Gastroesophageal sphincter (tissue), 4 donors: Measurements from ENCODE around the gene FGF14. TPM values are rescaled to one million over a fixed set of nuclear protein-coding genes. Genes with fewer than 3 reads are reported as not detected.

Source experiments
- ATAC-seq: fragments of 150-250 bp; one replicate; pipeline ENCODE4 v1.9.1; 2016; ENCODE audit warnings: mild to moderate bottlenecking, moderate library complexity
- H3K27ac ChIP-seq, 4 donors: fragments of 200-600 bp; sonication (generic) in 3 of 4; 1 replicate in 3 of 4; 2 replicates in 1 of 4; pipeline ENCODE4 v1.5.1; 2016 to 2019
- H3K27me3 ChIP-seq: fragments of 200-600 bp; sonication (generic); one replicate; pipeline ENCODE4 v1.5.1; 2019
- H3K36me3 ChIP-seq, 2 donors: fragments of 200-600 bp; sonication (generic); one replicate each; pipeline ENCODE4 v1.5.1; 2019; ENCODE audit warnings: control low read depth in 1 of 2
- H3K4me1 ChIP-seq, 3 donors: fragments of 200-600 bp; sonication (generic); 1 replicate in 2 of 3; 2 replicates in 1 of 3; pipeline ENCODE4 v1.5.1; 2016 to 2019; ENCODE audit warnings: control low read depth in 2 of 3
- H3K4me3 ChIP-seq, 2 donors: fragments of 200-600 bp; sonication (generic); one replicate each; pipeline ENCODE4 v1.5.1; 2019; ENCODE audit warnings: mild to moderate bottlenecking in 1 of 2, moderate library complexity in 1 of 2
- H3K9me3 ChIP-seq, 3 donors: fragments of 200-600 bp; sonication (generic); one replicate each; pipeline ENCODE4 v1.5.1; 2017 to 2019; ENCODE audit warnings: control low read depth in 2 of 3
- CTCF ChIP-seq, 4 experiments: fragments of 200-600 bp in 2 of 4; fragments of 450-650 bp in 2 of 4; sonication (generic) in 1 of 4; IDR thresholded peaks; one replicate each; pipeline ENCODE4 v1.5.1; 2017 to 2019; ENCODE audit warnings: antibody characterized with exemption in 4 of 4, mild to moderate bottlenecking in 2 of 4, moderate library complexity in 2 of 4
- EP300 ChIP-seq: sonication (generic); formaldehyde crosslinking; IDR thresholded peaks from one replicate; pipeline ENCODE4 v1.6.1; 2017; ENCODE audit warnings: antibody characterized with exemption, mild to moderate bottlenecking
- POLR2A ChIP-seq, 2 donors: fragments of 450-650 bp; IDR thresholded peaks; one replicate each; pipeline ENCODE4 v1.6.1; 2017; ENCODE audit warnings: antibody characterized with exemption in 2 of 2, mild to moderate bottlenecking in 2 of 2, moderate library complexity in 1 of 2
- POLR2AphosphoS5 ChIP-seq: sonication (generic); formaldehyde crosslinking; IDR thresholded peaks from one replicate; pipeline ENCODE4 v1.6.1; 2017; ENCODE audit warnings: antibody characterized with exemption
- WGBS, 2 donors: methylation state at CpG; one replicate each; pipeline ENCODE4 v1.1.5; 2018; ENCODE audit warnings: low coverage in 1 of 2; 5-methylcytosine and 5-hydroxymethylcytosine counted together
- total RNA-seq, 4 donors: library from RNA; depleted of rRNA; stranded (reverse); fragments of >200 nt; gene quantifications; one replicate each; pipeline ENCODE4 v1.1.0, GENCODE V29; 2016

FGF14 gene
- total RNA-seq, 4 donors from 2014 or later, result 0.31 to 2.0 (median 0.95) TPM

GRCh38 chr13:102326381-102327118 lies 75.3 kb downstream of the FGF14 start:
- peak overlapping the region in 1 of 4 donors; percentile 13 for H3K27ac ChIP-seq
- TF ChIP-seq POLR2A (IDR thresholded peaks at IDR 0.05) (no peak), POLR2AphosphoS5 (no peak), CTCF (IDR thresholded peaks at IDR 0.05) (no peak), EP300 (no peak)

GRCh38 chr13:102325321-102325720 lies 76.5 kb downstream of the FGF14 start:
- TF ChIP-seq POLR2AphosphoS5, result no peak
- TF ChIP-seq POLR2A (IDR thresholded peaks at IDR 0.05), result no peak
- no peak for TF ChIP-seq EP300
- TF ChIP-seq CTCF (IDR thresholded peaks at IDR 0.05), result no peak
- Histone ChIP-seq H3K4me1 (peaks cover 0 to 16% (median 0%) of the 10 kb centered on the region in 3 donors), H3K9me3 (no peaks in the 10 kb centered on the region), H3K36me3 (no peaks in the 10 kb centered on the region), H3K27ac (no peak overlapping the region), H3K4me3 (no peak overlapping the region), H3K27me3 (no peaks in the 10 kb centered on the region)
- WGBS, 2 donors, result 56 to 75% methylated on average over 4 to 5 of the region's 5 CpGs
- no peak for ATAC-seq

More at GRCh38 chr13:102326381-102327118, 75.3 kb downstream of the FGF14 start:
- Histone ChIP-seq H3K4me1 (peaks cover 0 to 16% (median 0%) of the 10 kb centered on the region in 3 donors), H3K27me3 (no peaks in the 10 kb centered on the region), H3K4me3 (no peak overlapping the region), H3K36me3 (no peaks in the 10 kb centered on the region), H3K9me3 (no peaks in the 10 kb centered on the region)
- no peak for ATAC-seq
- 28 to 59% methylated on average over 2 of the region's 2 CpGs for WGBS, 2 donors

- Histone ChIP-seq H3K4me1 (peaks cover 0 to 21% (median 0%) of the 10 kb centered on the region in 3 donors), H3K9me3 (no peaks in the 10 kb centered on the region), H3K4me3 (no peak overlapping the region), H3K27ac (no peak overlapping the region), H3K36me3 (no peaks in the 10 kb centered on the region), H3K27me3 (no peaks in the 10 kb centered on the region)
- TF ChIP-seq CTCF (IDR thresholded peaks at IDR 0.05) (no peak), POLR2A (IDR thresholded peaks at IDR 0.05) (no peak), POLR2AphosphoS5 (no peak), EP300 (no peak)
- 75 to 85% methylated on average over 1 of the region's 1 CpG for WGBS, 2 donors
- no peak for ATAC-seq
Measured at GRCh38 chr13:102323505-102323904, 78.3 kb downstream of the FGF14 start.

GRCh38 chr13:102323012-102323411 lies 78.8 kb downstream of the FGF14 start:
- Histone ChIP-seq H3K4me1 (peaks cover 0 to 26% (median 2%) of the 10 kb centered on the region in 3 donors), H3K9me3 (no peaks in the 10 kb centered on the region), H3K27ac (no peak overlapping the region), H3K27me3 (no peaks in the 10 kb centered on the region), H3K4me3 (no peak overlapping the region), H3K36me3 (no peaks in the 10 kb centered on the region)
- ATAC-seq, result no peak
- TF ChIP-seq POLR2A (IDR thresholded peaks at IDR 0.05) (no peak), CTCF (IDR thresholded peaks at IDR 0.05) (no peak), EP300 (no peak), POLR2AphosphoS5 (no peak)
- 93 to 94% methylated on average over 1 of the region's 1 CpG for WGBS, 2 donors

GRCh38 chr13:102322211-102322610 lies 79.6 kb downstream of the FGF14 start:
- Histone ChIP-seq H3K9me3 (no peaks in the 10 kb centered on the region), H3K27me3 (no peaks in the 10 kb centered on the region), H3K27ac (no peak overlapping the region), H3K4me3 (no peak overlapping the region), H3K36me3 (no peaks in the 10 kb centered on the region), H3K4me1 (peaks cover 0 to 25% (median 8%) of the 10 kb centered on the region in 3 donors)
- ATAC-seq, result no peak
- 89 to 92% methylated on average over 3 of the region's 3 CpGs for WGBS, 2 donors
- TF ChIP-seq POLR2AphosphoS5 (no peak), EP300 (no peak), POLR2A (IDR thresholded peaks at IDR 0.05) (no peak), CTCF (IDR thresholded peaks at IDR 0.05) (no peak)
